ENCODE data around the gene MOB2.

MOB2 gene

DNA sequence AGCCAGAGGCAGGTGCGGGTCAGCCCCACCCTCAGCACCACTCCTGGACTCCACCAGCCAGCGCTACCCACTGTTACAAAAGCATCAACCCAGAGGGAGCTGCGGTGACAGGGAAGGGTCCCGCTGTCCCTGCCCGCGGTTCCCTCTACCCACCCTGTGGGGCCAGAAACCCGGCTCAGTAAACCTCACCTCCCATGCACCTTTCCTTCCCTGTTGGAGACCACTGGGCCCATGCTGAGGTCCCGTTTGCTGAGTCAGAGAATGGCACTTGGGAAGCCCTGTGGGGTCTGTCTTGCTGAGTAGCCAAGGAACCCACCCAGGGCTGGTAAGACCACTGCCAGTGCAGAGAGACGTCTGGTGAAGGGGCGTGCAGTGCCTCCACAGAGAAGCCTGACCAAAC, 42.1 kb upstream of the MOB2 start:
- TF ChIP-seq, protein P1, sequence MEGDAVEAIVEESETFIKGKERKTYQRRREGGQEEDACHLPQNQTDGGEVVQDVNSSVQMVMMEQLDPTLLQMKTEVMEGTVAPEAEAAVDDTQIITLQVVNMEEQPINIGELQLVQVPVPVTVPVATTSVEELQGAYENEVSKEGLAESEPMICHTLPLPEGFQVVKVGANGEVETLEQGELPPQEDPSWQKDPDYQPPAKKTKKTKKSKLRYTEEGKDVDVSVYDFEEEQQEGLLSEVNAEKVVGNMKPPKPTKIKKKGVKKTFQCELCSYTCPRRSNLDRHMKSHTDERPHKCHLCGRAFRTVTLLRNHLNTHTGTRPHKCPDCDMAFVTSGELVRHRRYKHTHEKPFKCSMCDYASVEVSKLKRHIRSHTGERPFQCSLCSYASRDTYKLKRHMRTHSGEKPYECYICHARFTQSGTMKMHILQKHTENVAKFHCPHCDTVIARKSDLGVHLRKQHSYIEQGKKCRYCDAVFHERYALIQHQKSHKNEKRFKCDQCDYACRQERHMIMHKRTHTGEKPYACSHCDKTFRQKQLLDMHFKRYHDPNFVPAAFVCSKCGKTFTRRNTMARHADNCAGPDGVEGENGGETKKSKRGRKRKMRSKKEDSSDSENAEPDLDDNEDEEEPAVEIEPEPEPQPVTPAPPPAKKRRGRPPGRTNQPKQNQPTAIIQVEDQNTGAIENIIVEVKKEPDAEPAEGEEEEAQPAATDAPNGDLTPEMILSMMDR (IDR thresholded peaks at IDR 0.05; ENCODE audit: low read depth, low read length, missing control alignments) = no peak
- H3K36me3 ChIP-seq (replicated peaks) = no peaks in the 10 kb centered on the region
- in situ Hi-C loops (cut with HindIII; ENCODE audit: low pct_ligation_motif_present, low sequenced_read_pairs) = no loop called here

DNA sequence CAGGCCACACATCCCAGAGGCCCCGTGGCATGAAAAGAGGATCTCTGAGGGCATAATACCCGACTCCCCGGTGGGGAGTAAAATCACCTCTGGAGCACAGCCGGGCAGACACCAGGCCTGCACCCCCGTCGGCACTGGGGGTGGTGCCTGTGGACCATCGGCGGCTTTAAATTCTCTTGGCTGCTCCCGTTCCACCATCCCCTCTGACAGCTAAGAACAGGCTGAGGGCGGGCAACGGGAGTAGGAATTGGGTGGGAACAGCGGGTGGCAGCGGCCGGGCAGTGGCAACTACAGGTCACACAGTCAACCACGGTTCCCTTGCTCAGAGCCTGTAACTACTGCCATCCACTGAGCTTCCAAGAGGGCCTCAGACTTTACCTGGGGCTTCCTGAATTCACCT, 40.2 kb upstream of the MOB2 start:
- Histone ChIP-seq H3K36me3 (replicated peaks) (no peaks in the 10 kb centered on the region), H3K27ac (no peak overlapping the region), H3K27me3 (replicated peaks) (no peaks in the 10 kb centered on the region), H3K4me3 (ENCODE audit: low read depth, low read length) (no peak overlapping the region)
- no peak for DNase-seq
- in situ Hi-C loops (cut with HindIII; ENCODE audit: low pct_ligation_motif_present, low sequenced_read_pairs) = no loop called here
- TF ChIP-seq, protein P1 (IDR thresholded peaks at IDR 0.05; ENCODE audit: low read depth, low read length, missing control alignments) = no peak

More for the DNA sequence above, 42.1 kb upstream of the MOB2 start:
- no peak overlapping the region for H3K27ac ChIP-seq
- H3K4me3 ChIP-seq (ENCODE audit: low read depth, low read length) = no peak overlapping the region
- DNase-seq = no peak
- no peaks in the 10 kb centered on the region for H3K27me3 ChIP-seq (replicated peaks)

DNA sequence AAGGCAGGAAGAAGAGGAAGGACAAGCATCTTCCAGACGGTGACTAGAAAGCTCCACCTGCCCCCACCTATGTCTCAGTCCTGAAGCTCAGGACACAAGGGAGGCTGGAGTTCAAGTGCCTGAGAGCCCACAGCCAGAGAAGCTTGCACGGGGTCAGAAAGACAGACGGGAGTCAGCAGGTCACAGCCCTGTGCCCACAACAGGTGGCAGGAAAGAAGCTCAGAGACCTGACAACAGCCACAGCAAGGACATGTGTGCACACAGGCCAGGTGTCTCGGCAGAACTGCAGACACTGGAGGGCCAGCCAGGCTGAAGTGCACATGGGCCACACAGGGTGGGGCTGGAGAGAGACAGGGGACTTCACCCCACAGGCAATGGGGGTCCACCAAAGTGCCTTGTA, 37.2 kb upstream of the MOB2 start:
- no peak for DNase-seq
- no peak overlapping the region for H3K4me3 ChIP-seq (ENCODE audit: low read depth, low read length)
- no peaks in the 10 kb centered on the region for H3K27me3 ChIP-seq (replicated peaks)
- in situ Hi-C loops (cut with HindIII; ENCODE audit: low pct_ligation_motif_present, low sequenced_read_pairs) = no loop called here
- H3K27ac ChIP-seq = no peak overlapping the region
- TF ChIP-seq, protein P1 (IDR thresholded peaks at IDR 0.05; ENCODE audit: low read depth, low read length, missing control alignments) = no peak
- no peaks in the 10 kb centered on the region for H3K36me3 ChIP-seq (replicated peaks)

DNA sequence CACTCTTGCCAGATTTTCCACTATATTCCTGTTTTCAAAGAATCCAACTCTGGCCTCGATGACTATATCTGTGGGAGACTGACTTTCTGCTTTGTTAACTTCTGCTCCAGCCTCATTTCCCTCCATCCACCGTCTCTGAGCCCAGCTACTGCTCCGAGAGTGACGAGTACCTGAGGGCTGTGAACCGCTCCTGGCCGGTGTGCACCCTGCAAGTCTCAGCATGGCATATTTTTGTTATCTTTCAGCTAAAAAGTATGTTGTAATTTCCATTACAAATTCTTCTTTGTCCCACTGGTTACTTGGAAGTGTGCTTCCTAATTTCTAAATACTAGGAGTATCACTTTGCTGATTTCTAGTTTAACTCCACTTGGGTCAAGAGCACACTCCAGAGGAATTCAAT, 36.5 kb upstream of the MOB2 start:
- Histone ChIP-seq H3K36me3 (replicated peaks) (no peaks in the 10 kb centered on the region), H3K4me3 (ENCODE audit: low read depth, low read length) (no peak overlapping the region), H3K27me3 (replicated peaks) (no peaks in the 10 kb centered on the region), H3K27ac (no peak overlapping the region)
- DNase-seq = no peak
- in situ Hi-C loops (cut with HindIII; ENCODE audit: low pct_ligation_motif_present, low sequenced_read_pairs) = no loop called here
- TF ChIP-seq, protein P1 (IDR thresholded peaks at IDR 0.05; ENCODE audit: low read depth, low read length, missing control alignments) = no peak

DNA sequence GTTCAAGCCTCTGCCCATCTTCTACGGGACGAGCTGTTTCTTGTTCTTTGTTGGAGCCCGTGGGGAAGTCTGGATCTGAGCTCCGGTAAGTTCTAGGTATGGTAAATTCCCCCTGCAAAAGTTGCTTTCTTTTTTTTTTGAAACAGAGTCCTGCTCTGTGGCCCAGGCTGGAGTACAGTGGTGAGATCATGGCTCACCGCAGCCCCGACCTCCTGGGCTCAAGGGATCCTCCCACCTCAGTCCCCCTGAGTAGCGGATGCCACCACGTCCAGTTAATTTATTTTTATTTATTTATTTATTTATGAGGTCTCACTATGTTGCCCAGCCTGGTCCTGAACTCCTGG, 35.5 kb upstream of the MOB2 start:
- in situ Hi-C loops (cut with HindIII; ENCODE audit: low pct_ligation_motif_present, low sequenced_read_pairs) = no loop called here
- Histone ChIP-seq H3K27me3 (replicated peaks) (no peaks in the 10 kb centered on the region), H3K4me3 (ENCODE audit: low read depth, low read length) (no peak overlapping the region), H3K27ac (no peak overlapping the region), H3K36me3 (replicated peaks) (no peaks in the 10 kb centered on the region)
- TF ChIP-seq, protein P1 (IDR thresholded peaks at IDR 0.05; ENCODE audit: low read depth, low read length, missing control alignments) = no peak
- no peak for DNase-seq

DNA sequence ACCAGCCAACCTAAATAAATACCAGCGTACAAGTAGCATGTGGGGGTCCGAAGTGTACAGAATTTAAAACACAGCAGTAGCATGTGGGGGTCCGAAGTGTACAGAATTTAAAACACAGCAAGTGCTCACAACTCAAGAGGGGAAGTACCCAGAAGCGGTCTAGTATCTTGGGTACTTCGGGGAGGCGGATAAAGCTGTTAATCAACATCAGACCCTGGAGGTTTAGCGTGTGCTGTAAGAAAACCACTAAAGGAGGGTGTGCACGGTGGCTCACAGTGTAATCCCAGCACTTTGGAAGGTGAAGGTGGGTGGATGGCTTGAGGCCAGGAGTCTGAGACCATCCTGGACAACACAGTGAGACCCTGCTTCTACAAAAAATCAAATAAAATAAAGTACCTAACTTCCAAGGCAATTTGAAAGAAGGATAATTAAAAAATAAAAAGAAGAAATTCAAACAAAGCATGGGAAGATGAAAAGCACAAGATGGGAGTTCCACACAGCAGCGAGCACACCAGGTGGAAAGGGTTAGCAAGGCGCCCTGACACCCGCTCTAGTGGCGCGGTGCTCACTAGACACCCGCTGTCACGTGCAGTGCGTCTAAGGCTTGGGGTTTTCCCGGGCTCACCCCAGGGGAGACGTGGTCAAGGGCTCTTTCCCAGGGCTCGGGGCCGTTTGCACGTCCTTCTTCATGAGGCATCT, 35.0 kb upstream of the MOB2 start:
- H3K27ac ChIP-seq = no peak overlapping the region
- TF ChIP-seq, protein P1 (IDR thresholded peaks at IDR 0.05; ENCODE audit: low read depth, low read length, missing control alignments) = no peak
- DNase-seq = no peak
- no peaks in the 10 kb centered on the region for H3K36me3 ChIP-seq (replicated peaks)
- H3K27me3 ChIP-seq (replicated peaks) = no peaks in the 10 kb centered on the region
- H3K4me3 ChIP-seq (ENCODE audit: low read depth, low read length) = no peak overlapping the region
- in situ Hi-C loops (cut with HindIII; ENCODE audit: low pct_ligation_motif_present, low sequenced_read_pairs) = no loop called here
